HCT116 (cell line): ENCODE results near the gene HEMK1. TPM values are rescaled to one million over a fixed set of nuclear protein-coding genes. Genes with fewer than 3 reads are reported as not detected.

Source experiments
- ATAC-seq: fragments of 200-7000 bp; cut with Tn5 transposase; 2 replicates; pipeline ENCODE4 v1.9.1; 2020; ENCODE audit warnings: mild to moderate bottlenecking, moderate library complexity
- BruUV-seq: library from RNA; stranded (reverse); fragments of 400-500 nt; replicated peaks from 2 replicates; lab custom pipeline; 2021; lab: Mats Ljungman, UMichigan
- CTCF ChIA-PET: fragments of 300-600 bp; sonication (Branson Sonifier 250); formaldehyde crosslinking; loops from one replicate; lab custom pipeline; 2021; ENCODE audit warnings: antibody characterized with exemption; lab: Charles Lee
- POLR2A ChIA-PET: fragments of 300-600, 350-600 bp; sonication (Branson Sonifier 250); formaldehyde crosslinking; loops from one replicate; lab custom pipeline; 2021; ENCODE audit warnings: antibody characterized with exemption; lab: Charles Lee
- RAD21 ChIA-PET, 2 experiments: fragments of 300-600 bp; sonication (Branson Sonifier 250); formaldehyde crosslinking; loops; one replicate each; lab custom pipeline; 2023; ENCODE audit warnings: low total read pairs in 2 of 2; ENCODE audit not compliant: uncharacterized antibody in 2 of 2, unreplicated experiment in 2 of 2, low non-redundant PET in 1 of 2; lab: Charles Lee
- DNase-seq: peaks from one replicate; pipeline ENCODE4 v3.0.0-alpha.2; 2010; ENCODE audit warnings: low read depth, low spot score
- H2AFZ ChIP-seq: fragments of 200-600 bp; shearing (Covaris generic), sonication (generic); 2 replicates; pipeline ENCODE4 v1.6.1; 2017; ENCODE audit warnings: low read depth, mixed run types, mixed read lengths, antibody characterized with exemption, low read length; ENCODE audit not compliant: poor library complexity, severe bottlenecking
- H3K27ac ChIP-seq: 2 replicates; pipeline ENCODE4 v1.5.1; 2012; ENCODE audit warnings: low read depth, low read length
- H3K27me3 ChIP-seq: fragments of 200-600 bp; sonication (generic); 2 replicates; pipeline ENCODE4 v1.6.1; 2016; ENCODE audit warnings: mixed run types, low read length, mixed read lengths; ENCODE audit not compliant: insufficient read depth
- H3K36me3 ChIP-seq, 2 experiments: fragments of 200-500 bp in 1 of 2; fragments of 200-600 bp in 1 of 2; sonication (Bioruptor generic) in 1 of 2; sonication (generic) in 1 of 2; 2 replicates each; pipeline versions ENCODE4 v1.5.1 to v1.6.1; 2014 to 2016; ENCODE audit warnings: low read length in 2 of 2, inconsistent platforms in 1 of 2, mixed read lengths in 1 of 2, mixed run types in 1 of 2; ENCODE audit not compliant: insufficient read depth in 2 of 2, control insufficient read depth in 1 of 2
- H3K4me1 ChIP-seq, 2 experiments: fragments of 200-600 bp in 1 of 2; sonication (generic) in 1 of 2; 2 replicates each; pipeline versions ENCODE4 v1.5.1 to v1.6.1; 2012 to 2017; ENCODE audit warnings: low read length in 2 of 2, inconsistent platforms in 1 of 2, mild to moderate bottlenecking in 1 of 2, mixed read lengths in 1 of 2, mixed run types in 1 of 2, moderate library complexity in 1 of 2; ENCODE audit not compliant: insufficient read depth in 2 of 2, control insufficient read depth in 1 of 2
- H3K4me2 ChIP-seq: fragments of 200-600 bp; sonication (generic); 2 replicates; pipeline ENCODE4 v1.6.1; 2017; ENCODE audit warnings: mixed run types, low read length, mixed read lengths
- H3K4me3 ChIP-seq, 2 experiments: fragments of 200-600 bp in 1 of 2; sonication (generic) in 1 of 2; replicated peaks in 1 of 2; 2 replicates each; pipeline ENCODE4 v1.5.1; 2011 to 2016; ENCODE audit warnings: low read length in 2 of 2, control low read depth in 1 of 2, low read depth in 1 of 2, mild to moderate bottlenecking in 1 of 2, mixed read lengths in 1 of 2, mixed run types in 1 of 2
- H3K79me2 ChIP-seq: fragments of 200-600 bp; sonication (generic); 2 replicates; pipeline ENCODE4 v1.6.1; 2017; ENCODE audit warnings: mild to moderate bottlenecking, mixed run types, low read length, moderate library complexity, mixed read lengths; ENCODE audit not compliant: insufficient read depth
- H3K9ac ChIP-seq: fragments of 200-600 bp; sonication (generic); 2 replicates; pipeline ENCODE4 v1.6.1; 2016; ENCODE audit warnings: low read length, mixed read lengths
- H3K9me2 ChIP-seq: fragments of 200-600 bp; sonication (generic), shearing (Covaris generic); 2 replicates; pipeline ENCODE4 v1.6.1; 2017; ENCODE audit warnings: mixed run types, mild to moderate bottlenecking, moderate library complexity; ENCODE audit not compliant: insufficient read depth
- H3K9me3 ChIP-seq, 2 experiments: fragments of 200-500 bp in 1 of 2; fragments of 200-600 bp in 1 of 2; sonication (Bioruptor generic) in 1 of 2; sonication (generic) in 1 of 2; 2 replicates each; pipeline ENCODE4 v1.6.1; 2014 to 2017; ENCODE audit warnings: low read length in 2 of 2, mixed read lengths in 2 of 2, inconsistent platforms in 1 of 2, low read depth in 1 of 2, mild to moderate bottlenecking in 1 of 2, mixed run types in 1 of 2, moderate library complexity in 1 of 2; ENCODE audit not compliant: control insufficient read depth in 1 of 2, insufficient read depth in 1 of 2
- H4K20me1 ChIP-seq: fragments of 200-600 bp; sonication (generic), shearing (Covaris generic); 2 replicates; pipeline ENCODE4 v1.6.1; 2017; ENCODE audit warnings: mixed run types, mild to moderate bottlenecking, moderate library complexity; ENCODE audit not compliant: insufficient read depth
- CEBPB ChIP-seq: IDR thresholded peaks from 2 replicates; pipeline ENCODE4 v1.6.1; 2012; ENCODE audit warnings: low read depth
- EGR1 ChIP-seq: IDR thresholded peaks from 2 replicates; pipeline ENCODE4 v1.6.1; 2012; ENCODE audit warnings: low read depth
- EZH2 ChIP-seq: fragments of 200-600 bp; sonication (generic); IDR thresholded peaks from 2 replicates; pipeline ENCODE4 v1.6.1; 2017; ENCODE audit warnings: antibody characterized with exemption, mixed run types
- FOSL1 ChIP-seq: IDR thresholded peaks from 2 replicates; pipeline ENCODE4 v1.6.1; 2012; ENCODE audit warnings: low read depth
- JUND ChIP-seq: IDR thresholded peaks from 2 replicates; pipeline ENCODE4 v1.6.1; 2012
- POLR2AphosphoS5 ChIP-seq: IDR thresholded peaks from 2 replicates; pipeline ENCODE4 v1.6.1; 2011; ENCODE audit warnings: mild to moderate bottlenecking, low read depth, low read length, moderate library complexity
- SP1 ChIP-seq: IDR thresholded peaks from 2 replicates; pipeline ENCODE4 v1.6.1; 2012; ENCODE audit warnings: low read depth
- SRF ChIP-seq: IDR thresholded peaks from 2 replicates; pipeline ENCODE4 v1.6.1; 2012; ENCODE audit warnings: low read depth
- TCF7L2 ChIP-seq: IDR thresholded peaks from 2 replicates; pipeline ENCODE4 v1.7.0; 2011; ENCODE audit warnings: borderline replicate concordance, inconsistent platforms; ENCODE audit not compliant: insufficient read depth, insufficient read length; ENCODE audit errors: extremely low read depth
- YY1 ChIP-seq: IDR thresholded peaks from 2 replicates; pipeline ENCODE4 v1.6.1; 2011; ENCODE audit warnings: low read length, low read depth, moderate library complexity, mild to moderate bottlenecking; ENCODE audit not compliant: insufficient replicate concordance; ENCODE audit errors: extremely low read depth
- ZNF274 ChIP-seq: fragments of 200-500 bp; sonication (Bioruptor generic); IDR thresholded peaks from 2 replicates; pipeline ENCODE4 v1.6.1; 2014; ENCODE audit warnings: mild to moderate bottlenecking, low read depth, low read length, inconsistent platforms
- intact Hi-C: fragments of 100-400 bp; cut with micrococcal nuclease; formaldehyde crosslinking; loops from 2 replicates; pipeline ENCODE4 v1.10.0; 2022
- total RNA-seq: library from RNA; stranded (reverse); gene quantifications from one replicate; pipeline ENCODE4 v1.2.1, GENCODE V29; 2021; ENCODE audit not compliant: unreplicated experiment
- TF ChIP-seq, protein P1 (sequence below): IDR thresholded peaks from 2 replicates; pipeline ENCODE4 v1.6.1; 2012
- TF ChIP-seq, protein P2 (sequence below): IDR thresholded peaks from 2 replicates; pipeline ENCODE4 v1.6.1; 2012
- TF ChIP-seq, protein P3 (sequence below): IDR thresholded peaks from 2 replicates; pipeline ENCODE4 v1.6.1; 2012; ENCODE audit warnings: low read depth

The HEMK1 gene
- total RNA-seq, 1 experiment from 2014 or later: 20.5 TPM

DNA sequence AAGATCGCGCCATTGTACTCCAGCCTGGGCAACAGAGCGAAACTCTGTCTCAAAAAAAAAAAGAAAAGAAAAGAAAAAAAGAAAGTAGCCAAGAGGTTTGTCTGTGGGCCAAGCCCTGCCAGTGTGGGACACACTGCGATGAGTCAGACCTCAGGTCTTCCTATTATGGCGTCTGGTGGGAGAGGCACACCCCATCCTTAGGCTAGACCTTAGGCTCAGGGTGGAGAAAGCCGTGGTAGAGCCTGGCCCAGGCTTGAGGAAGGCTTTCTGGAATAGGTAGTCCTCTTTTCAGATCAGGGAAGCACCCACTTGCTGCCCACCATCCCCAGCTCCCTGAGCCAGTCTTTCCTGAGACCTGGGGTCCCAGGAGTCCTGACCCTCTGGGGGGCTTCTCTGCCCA lies 6.0 kb downstream of the HEMK1 start:
- no peaks in the 10 kb centered on the region for H4K20me1 ChIP-seq
- H3K79me2 ChIP-seq: peaks cover 2% of the 10 kb centered on the region; the same call in 1 of the 2 replicates
- no peak overlapping the region for H2AFZ ChIP-seq
- H3K9ac ChIP-seq: no peak overlapping the region
- peaks cover 0 to 3% of the 10 kb centered on the region in 2 experiments; a peak in 1 of 4 replicates for H3K36me3 ChIP-seq
- ATAC-seq (no peak), DNase-seq (no peak)
- CTCF ChIA-PET: no interaction called here
- no peak overlapping the region for H3K4me3 ChIP-seq
- no peaks in the 10 kb centered on the region for H3K9me3 ChIP-seq
- BruUV-seq: no TSS peak
- H3K27me3 ChIP-seq: no peaks in the 10 kb centered on the region
- H3K27ac ChIP-seq: no peak overlapping the region
- intact Hi-C loops: no loop called here
- no peaks in the 10 kb centered on the region for H3K9me2 ChIP-seq
- RAD21 ChIA-PET: no interaction called here
- POLR2A ChIA-PET: no interaction called here
- TF ChIP-seq JUND (no peak), FOSL1 (no peak), YY1 (no peak), POLR2AphosphoS5 (no peak), CEBPB (no peak), EGR1 (no peak), SP1 (no peak), EZH2 (no peak), TCF7L2 (no peak), SRF (no peak), ZNF274 (no peak)
- TF ChIP-seq, protein P1, sequence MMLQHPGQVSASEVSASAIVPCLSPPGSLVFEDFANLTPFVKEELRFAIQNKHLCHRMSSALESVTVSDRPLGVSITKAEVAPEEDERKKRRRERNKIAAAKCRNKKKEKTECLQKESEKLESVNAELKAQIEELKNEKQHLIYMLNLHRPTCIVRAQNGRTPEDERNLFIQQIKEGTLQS: no peak
- TF ChIP-seq, protein P2, sequence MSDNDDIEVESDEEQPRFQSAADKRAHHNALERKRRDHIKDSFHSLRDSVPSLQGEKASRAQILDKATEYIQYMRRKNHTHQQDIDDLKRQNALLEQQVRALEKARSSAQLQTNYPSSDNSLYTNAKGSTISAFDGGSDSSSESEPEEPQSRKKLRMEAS: no peak
- TF ChIP-seq, protein P3, sequence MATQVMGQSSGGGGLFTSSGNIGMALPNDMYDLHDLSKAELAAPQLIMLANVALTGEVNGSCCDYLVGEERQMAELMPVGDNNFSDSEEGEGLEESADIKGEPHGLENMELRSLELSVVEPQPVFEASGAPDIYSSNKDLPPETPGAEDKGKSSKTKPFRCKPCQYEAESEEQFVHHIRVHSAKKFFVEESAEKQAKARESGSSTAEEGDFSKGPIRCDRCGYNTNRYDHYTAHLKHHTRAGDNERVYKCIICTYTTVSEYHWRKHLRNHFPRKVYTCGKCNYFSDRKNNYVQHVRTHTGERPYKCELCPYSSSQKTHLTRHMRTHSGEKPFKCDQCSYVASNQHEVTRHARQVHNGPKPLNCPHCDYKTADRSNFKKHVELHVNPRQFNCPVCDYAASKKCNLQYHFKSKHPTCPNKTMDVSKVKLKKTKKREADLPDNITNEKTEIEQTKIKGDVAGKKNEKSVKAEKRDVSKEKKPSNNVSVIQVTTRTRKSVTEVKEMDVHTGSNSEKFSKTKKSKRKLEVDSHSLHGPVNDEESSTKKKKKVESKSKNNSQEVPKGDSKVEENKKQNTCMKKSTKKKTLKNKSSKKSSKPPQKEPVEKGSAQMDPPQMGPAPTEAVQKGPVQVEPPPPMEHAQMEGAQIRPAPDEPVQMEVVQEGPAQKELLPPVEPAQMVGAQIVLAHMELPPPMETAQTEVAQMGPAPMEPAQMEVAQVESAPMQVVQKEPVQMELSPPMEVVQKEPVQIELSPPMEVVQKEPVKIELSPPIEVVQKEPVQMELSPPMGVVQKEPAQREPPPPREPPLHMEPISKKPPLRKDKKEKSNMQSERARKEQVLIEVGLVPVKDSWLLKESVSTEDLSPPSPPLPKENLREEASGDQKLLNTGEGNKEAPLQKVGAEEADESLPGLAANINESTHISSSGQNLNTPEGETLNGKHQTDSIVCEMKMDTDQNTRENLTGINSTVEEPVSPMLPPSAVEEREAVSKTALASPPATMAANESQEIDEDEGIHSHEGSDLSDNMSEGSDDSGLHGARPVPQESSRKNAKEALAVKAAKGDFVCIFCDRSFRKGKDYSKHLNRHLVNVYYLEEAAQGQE: no peak
- no peak overlapping the region for H3K4me2 ChIP-seq
- peaks cover 0 to 9% of the 10 kb centered on the region in 2 experiments; a peak in 3 of 4 replicates for H3K4me1 ChIP-seq
